K562 (cell line): Measurements from ENCODE around the gene CSNK1D. TPM values are rescaled to one million over a fixed set of nuclear protein-coding genes. Genes with fewer than 3 reads are reported as not detected.
A peak's percentile ranks its signal among the peaks of the same experiment; 100 is the strongest.

Source experiments
- BRF1 ChIP-seq: IDR thresholded peaks from 3 replicates; pipeline ENCODE4 v1.6.1; 2011; ENCODE audit warnings: borderline replicate concordance, mild to moderate bottlenecking; ENCODE audit not compliant: insufficient read length; ENCODE audit errors: extremely low read depth
- CBFB ChIP-seq: sonication (generic); formaldehyde crosslinking; IDR thresholded peaks from 2 replicates; pipeline ENCODE4 v1.4.0; 2020; ENCODE audit warnings: mild to moderate bottlenecking, missing genetic modification reagents
- CBX5 ChIP-seq: IDR thresholded peaks from 2 replicates; pipeline ENCODE4 v1.6.1; 2014; ENCODE audit warnings: low read depth, borderline replicate concordance
- CXXC5 ChIP-seq: fragments of 250-450 bp; sonication (Bioruptor Pico); IDR thresholded peaks from 2 replicates; pipeline ENCODE4 v1.8.0; 2022; ENCODE audit warnings: inconsistent platforms, mild to moderate bottlenecking, moderate library complexity
- EP400 ChIP-seq: fragments of 450-650 bp; IDR thresholded peaks from 2 replicates; pipeline ENCODE4 v1.6.1; 2017; ENCODE audit warnings: antibody characterized with exemption, mild to moderate bottlenecking, moderate library complexity
- ETV1 ChIP-seq: fragments of 450-650 bp; conservative IDR thresholded peaks from 2 replicates; pipeline ENCODE4 v1.6.1; 2016; ENCODE audit warnings: missing genetic modification characterization, control low read depth, low read depth, missing compliant biosample characterization
- ETV5 ChIP-seq: sonication (generic); formaldehyde crosslinking; IDR thresholded peaks from 2 replicates; pipeline ENCODE4 v1.4.0; 2020; ENCODE audit warnings: low read depth, mild to moderate bottlenecking, missing genetic modification reagents
- EZH2 ChIP-seq: IDR thresholded peaks from 2 replicates; pipeline ENCODE4 v1.6.1; 2012; ENCODE audit warnings: low read depth, mild to moderate bottlenecking, inconsistent platforms, low read length, borderline replicate concordance
- FOSL1 ChIP-seq: fragments of 200-800 bp; sonication (Bioruptor generic); conservative IDR thresholded peaks from 2 replicates; pipeline ENCODE4 v1.6.1; 2016; ENCODE audit warnings: missing genetic modification characterization, missing compliant biosample characterization
- FOXA1 ChIP-seq: fragments of 450-650 bp; IDR thresholded peaks from 2 replicates; pipeline ENCODE4 v1.6.1; 2016; ENCODE audit warnings: mild to moderate bottlenecking, borderline replicate concordance
- NEUROD1 ChIP-seq: fragments of 150-350 bp; IDR thresholded peaks from 2 replicates; pipeline ENCODE4 v1.6.1; 2014; ENCODE audit warnings: borderline replicate concordance, low read length, low read depth; ENCODE audit not compliant: partially characterized antibody
- RBFOX2 ChIP-seq: fragments of 200-400 bp; formaldehyde crosslinking; IDR thresholded peaks from 2 replicates; pipeline ENCODE4 v1.6.1; 2017; ENCODE audit warnings: low read depth, mild to moderate bottlenecking, low read length, moderate library complexity
- SPI1 ChIP-seq: IDR thresholded peaks from 2 replicates; pipeline ENCODE4 v1.6.1; 2011; ENCODE audit warnings: low read depth, low read length, control low read depth, borderline replicate concordance
- YY1 ChIP-seq, 3 experiments: IDR thresholded peaks; 2 replicates each; pipeline ENCODE4 v1.6.1; 2011; ENCODE audit warnings: low read length in 2 of 3, mild to moderate bottlenecking in 2 of 3, moderate library complexity in 2 of 3, borderline replicate concordance in 1 of 3, control low read depth in 1 of 3, low read depth in 1 of 3; ENCODE audit not compliant: insufficient read depth in 3 of 3, insufficient replicate concordance in 2 of 3, control insufficient read depth in 1 of 3, insufficient read length in 1 of 3; ENCODE audit errors: extremely low read depth in 1 of 3
- ZNF561 ChIP-seq: fragments of 450-650 bp; formaldehyde crosslinking; conservative IDR thresholded peaks from 2 replicates; pipeline ENCODE4 v1.4.0; 2020; ENCODE audit warnings: mild to moderate bottlenecking, moderate library complexity
- polyA plus RNA-seq, 8 experiments: library from polyadenylated mRNA; depleted of rRNA in 4 of 8; stranded (reverse) in 5 of 8; unstranded in 3 of 8; fragments of >200 nt; fragmentation: Nextera tagmentation in 2 of 8; fragmentation: Illumina TruSeq in 1 of 8; extraction: Ambion mirVana in 2 of 8; extraction: Trizol in 1 of 8; gene quantifications; 2 replicates each; pipeline versions ENCODE4 v1.2.1 to v1.2.3, GENCODE V29; 2011 to 2014; ENCODE audit warnings: inconsistent platforms in 1 of 8, missing spikeins in 1 of 8
- total RNA-seq, 7 experiments: library from RNA; depleted of rRNA in 6 of 7; stranded (reverse); fragments of >200 nt in 6 of 7; fragmentation: Illumina TruSeq in 2 of 7; extraction: Trizol in 2 of 7; gene quantifications; 2 replicates each; pipeline versions ENCODE4 v1.2.1 to v1.2.3, GENCODE V29; 2011 to 2021; ENCODE audit warnings: low replicate concordance in 1 of 7
- TF ChIP-seq, protein P1 (sequence below): fragments of 250-450 bp; sonication (Bioruptor Pico); IDR thresholded peaks from 2 replicates; pipeline ENCODE4 v1.5.0; 2021; ENCODE audit warnings: mild to moderate bottlenecking, borderline replicate concordance
- TF ChIP-seq, protein P2 (sequence below): fragments of 250-450 bp; sonication (Bioruptor Pico); IDR thresholded peaks from 2 replicates; pipeline ENCODE4 v1.8.0; 2022; ENCODE audit warnings: moderate library complexity, mild to moderate bottlenecking, inconsistent platforms

The CSNK1D gene
- total and polyA plus RNA-seq, 9 of the 15 experiments (the other 6 are each of a cell fraction or from before 2014, with no cell fraction given), result 6.5 to 133 (median 41.3) TPM

DNA sequence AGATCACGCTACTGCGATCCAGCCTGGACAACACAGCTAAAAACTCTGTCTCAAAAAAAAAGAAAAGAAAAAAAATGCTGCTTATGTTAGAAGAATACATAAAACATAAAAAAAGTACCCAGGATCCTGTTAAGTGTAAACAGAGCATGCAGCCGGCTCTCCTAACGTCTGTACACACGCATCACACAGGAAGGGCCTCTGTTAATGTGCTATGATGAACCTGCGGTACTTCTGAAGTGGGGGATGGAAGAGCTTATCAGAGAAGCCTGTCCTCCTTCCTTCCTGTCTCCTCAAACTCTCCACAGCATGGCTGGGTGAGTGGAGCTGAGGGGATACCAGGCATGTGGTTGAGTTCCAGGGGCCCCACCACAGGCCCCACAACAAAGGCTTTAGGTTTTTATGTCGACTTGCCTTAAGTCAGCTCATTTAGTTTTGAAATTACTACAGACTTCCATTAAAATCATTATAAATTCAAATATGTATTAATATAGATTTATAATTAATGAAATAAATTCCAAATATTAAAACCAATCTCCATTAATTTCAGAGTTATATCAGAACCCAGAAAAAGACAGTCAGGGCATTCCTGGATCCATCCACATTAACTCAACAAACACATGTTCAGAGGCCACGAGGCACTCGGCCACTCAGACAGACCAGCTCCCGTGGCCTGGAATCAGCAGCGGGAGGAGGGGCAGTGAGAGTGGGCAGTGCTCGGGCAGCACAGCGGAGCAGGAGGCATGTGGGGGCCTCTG is 72.6 kb downstream of the CSNK1D start (continued):
- TF ChIP-seq ETV5, result peak; percentile 92
- no peak for TF ChIP-seq CBX5
- no peak for TF ChIP-seq FOXA1
- peak; percentile 30; the same call in 1 of the 2 replicates for TF ChIP-seq CXXC5
- TF ChIP-seq, protein P1, sequence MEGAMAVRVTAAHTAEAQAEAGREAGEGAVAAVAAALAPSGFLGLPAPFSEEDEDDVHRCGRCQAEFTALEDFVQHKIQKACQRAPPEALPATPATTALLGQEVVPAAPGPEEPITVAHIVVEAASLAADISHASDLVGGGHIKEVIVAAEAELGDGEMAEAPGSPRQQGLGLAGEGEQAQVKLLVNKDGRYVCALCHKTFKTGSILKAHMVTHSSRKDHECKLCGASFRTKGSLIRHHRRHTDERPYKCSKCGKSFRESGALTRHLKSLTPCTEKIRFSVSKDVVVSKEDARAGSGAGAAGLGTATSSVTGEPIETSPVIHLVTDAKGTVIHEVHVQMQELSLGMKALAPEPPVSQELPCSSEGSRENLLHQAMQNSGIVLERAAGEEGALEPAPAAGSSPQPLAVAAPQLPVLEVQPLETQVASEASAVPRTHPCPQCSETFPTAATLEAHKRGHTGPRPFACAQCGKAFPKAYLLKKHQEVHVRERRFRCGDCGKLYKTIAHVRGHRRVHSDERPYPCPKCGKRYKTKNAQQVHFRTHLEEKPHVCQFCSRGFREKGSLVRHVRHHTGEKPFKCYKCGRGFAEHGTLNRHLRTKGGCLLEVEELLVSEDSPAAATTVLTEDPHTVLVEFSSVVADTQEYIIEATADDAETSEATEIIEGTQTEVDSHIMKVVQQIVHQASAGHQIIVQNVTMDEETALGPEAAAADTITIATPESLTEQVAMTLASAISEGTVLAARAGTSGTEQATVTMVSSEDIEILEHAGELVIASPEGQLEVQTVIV (CRISPR knock-in tag), result no peak
- TF ChIP-seq YY1 (IDR thresholded peaks at IDR 0.05; ENCODE audit: borderline replicate concordance in 1 of 3, control insufficient read depth in 1 of 3, extremely low read depth in 1 of 3, insufficient read depth in 3 of 3, insufficient read length in 1 of 3, insufficient replicate concordance in 2 of 3, low read depth in 1 of 3, low read length in 2 of 3), result peak in 1 of 3 experiments; percentile 52
- TF ChIP-seq SPI1, result 0 out of 2 replicates have a peak, but pooled peaks have one; percentile 2
- TF ChIP-seq ETV1, result peak; percentile 96
- peak; percentile 61 for TF ChIP-seq RBFOX2
- TF ChIP-seq CBFB (CRISPR knock-in tag), result no peak
- no peak for TF ChIP-seq EZH2
- TF ChIP-seq BRF1, result no peak
- TF ChIP-seq, protein P2, sequence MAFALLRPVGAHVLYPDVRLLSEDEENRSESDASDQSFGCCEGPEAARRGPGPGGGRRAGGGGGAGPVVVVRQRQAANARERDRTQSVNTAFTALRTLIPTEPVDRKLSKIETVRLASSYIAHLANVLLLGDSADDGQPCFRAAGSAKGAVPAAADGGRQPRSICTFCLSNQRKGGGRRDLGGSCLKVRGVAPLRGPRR (CRISPR knock-in tag), result no peak
- TF ChIP-seq FOSL1 (tag), result 0 out of 2 replicates have a peak, but pooled peaks have one; percentile 29
- peak; percentile 49 for TF ChIP-seq NEUROD1
- TF ChIP-seq EP400, result peak; percentile 81
- no peak for TF ChIP-seq ZNF561 (CRISPR knock-in tag)
